ENCODE results near the gene CTAG1B.
"Not testable (repeated sequence)": the region's sequence is repeated elsewhere in the genome, so short reads cannot be mapped to it uniquely, and the experiment has no call there.

The CTAG1B gene

GRCh38 chrX:154619182-154619581 lies at the start of gene CTAG1B:
Gene CTAG1B (minus strand): TSS chrX:154619282. CDS start chrX:154619218, 64 bp downstream.
- DNase-seq; H3K9ac ChIP-seq (ENCODE audit: low read depth, low read length); H3K27me3 ChIP-seq (ENCODE audit: insufficient read depth, low read length, poor library complexity); H3K4me2 ChIP-seq (ENCODE audit: insufficient read depth, low read length); H2AFZ ChIP-seq (ENCODE audit: low read depth, low read length); H3K79me2 ChIP-seq (ENCODE audit: insufficient read depth, low read length); H4K20me1 ChIP-seq (ENCODE audit: insufficient read depth, low read length); H3K9me3 ChIP-seq (ENCODE audit: insufficient read depth, low read length, severe bottlenecking); H3K27ac ChIP-seq (ENCODE audit: low read length); H3K4me1 ChIP-seq (ENCODE audit: insufficient read depth, low read length); ATAC-seq (ENCODE audit: insufficient read depth, low read depth); H3K4me3 ChIP-seq (ENCODE audit: low read depth in 1 of 2, low read length in 2 of 2); H3K36me3 ChIP-seq (ENCODE audit: insufficient read depth, low read length): not testable (repeated sequence)

- Histone ChIP-seq H3K27me3 (ENCODE audit: insufficient read depth, low read length, poor library complexity) (no peaks in the 10 kb centered on the region), H3K4me2 (ENCODE audit: insufficient read depth, low read length) (no peak overlapping the region), H3K9me3 (ENCODE audit: insufficient read depth, low read length, severe bottlenecking) (peaks cover 3% of the 10 kb centered on the region), H3K36me3 (ENCODE audit: insufficient read depth, low read length) (no peaks in the 10 kb centered on the region), H3K27ac (ENCODE audit: low read length) (no peak overlapping the region), H4K20me1 (ENCODE audit: insufficient read depth, low read length) (no peaks in the 10 kb centered on the region), H3K79me2 (ENCODE audit: insufficient read depth, low read length) (no peaks in the 10 kb centered on the region), H3K4me3 (ENCODE audit: low read depth in 1 of 2, low read length in 2 of 2) (no peak overlapping the region), H3K9ac (ENCODE audit: low read depth, low read length) (no peak overlapping the region), H3K4me1 (ENCODE audit: insufficient read depth, low read length) (peaks cover 9% of the 10 kb centered on the region), H2AFZ (ENCODE audit: low read depth, low read length) (no peak overlapping the region)
- TF ChIP-seq CTCF (IDR thresholded peaks at IDR 0.05; ENCODE audit: borderline replicate concordance, extremely low read depth, low read length, poor library complexity, severe bottlenecking) (no peak), EZH2 (IDR thresholded peaks at IDR 0.05; ENCODE audit: borderline replicate concordance, low read depth, low read length, severe bottlenecking) (no peak)
- no peak for DNase-seq
- ATAC-seq (ENCODE audit: insufficient read depth, low read depth), result no peak
Observed at GRCh38 chrX:154661899-154662298, 42.8 kb upstream of the CTAG1B start.

GRCh38 chrX:154661170-154661569 lies 42.1 kb upstream of the CTAG1B start:
- H3K4me3 ChIP-seq (ENCODE audit: low read depth in 1 of 2, low read length in 2 of 2), result no peak overlapping the region
- no peaks in the 10 kb centered on the region for H3K36me3 ChIP-seq (ENCODE audit: insufficient read depth, low read length)
- ATAC-seq (ENCODE audit: insufficient read depth, low read depth), result no peak
- H3K4me2 ChIP-seq (ENCODE audit: insufficient read depth, low read length), result no peak overlapping the region
- no peaks in the 10 kb centered on the region for H3K27me3 ChIP-seq (ENCODE audit: insufficient read depth, low read length, poor library complexity)
- no peak for TF ChIP-seq EZH2 (IDR thresholded peaks at IDR 0.05; ENCODE audit: borderline replicate concordance, low read depth, low read length, severe bottlenecking)
- TF ChIP-seq CTCF (IDR thresholded peaks at IDR 0.05; ENCODE audit: borderline replicate concordance, extremely low read depth, low read length, poor library complexity, severe bottlenecking), result no peak
- no peak for DNase-seq
- no peak overlapping the region for H3K27ac ChIP-seq (ENCODE audit: low read length)
- H2AFZ ChIP-seq (ENCODE audit: low read depth, low read length), result no peak overlapping the region
- H3K9ac ChIP-seq (ENCODE audit: low read depth, low read length), result no peak overlapping the region
- H3K9me3 ChIP-seq (ENCODE audit: insufficient read depth, low read length, severe bottlenecking), result peaks cover 3% of the 10 kb centered on the region
- no peaks in the 10 kb centered on the region for H3K79me2 ChIP-seq (ENCODE audit: insufficient read depth, low read length)
- peaks cover 9% of the 10 kb centered on the region for H3K4me1 ChIP-seq (ENCODE audit: insufficient read depth, low read length)
- no peaks in the 10 kb centered on the region for H4K20me1 ChIP-seq (ENCODE audit: insufficient read depth, low read length)

- H3K4me3 ChIP-seq (ENCODE audit: low read depth in 1 of 2, low read length in 2 of 2), result no peak overlapping the region
- DNase-seq, result no peak
- no peak overlapping the region for H2AFZ ChIP-seq (ENCODE audit: low read depth, low read length)
- TF ChIP-seq CTCF (IDR thresholded peaks at IDR 0.05; ENCODE audit: borderline replicate concordance, extremely low read depth, low read length, poor library complexity, severe bottlenecking) (no peak), EZH2 (IDR thresholded peaks at IDR 0.05; ENCODE audit: borderline replicate concordance, low read depth, low read length, severe bottlenecking) (no peak)
- H3K4me1 ChIP-seq (ENCODE audit: insufficient read depth, low read length), result peaks cover 3% of the 10 kb centered on the region; the same call in 1 of the 2 replicates
- no peak for ATAC-seq (ENCODE audit: insufficient read depth, low read depth)
- H3K36me3 ChIP-seq (ENCODE audit: insufficient read depth, low read length), result no peaks in the 10 kb centered on the region
- peaks cover 3% of the 10 kb centered on the region for H3K9me3 ChIP-seq (ENCODE audit: insufficient read depth, low read length, severe bottlenecking)
- no peak overlapping the region for H3K9ac ChIP-seq (ENCODE audit: low read depth, low read length)
- no peaks in the 10 kb centered on the region for H3K27me3 ChIP-seq (ENCODE audit: insufficient read depth, low read length, poor library complexity)
- no peaks in the 10 kb centered on the region for H4K20me1 ChIP-seq (ENCODE audit: insufficient read depth, low read length)
- H3K79me2 ChIP-seq (ENCODE audit: insufficient read depth, low read length), result no peaks in the 10 kb centered on the region
- H3K27ac ChIP-seq (ENCODE audit: low read length), result no peak overlapping the region
- no peak overlapping the region for H3K4me2 ChIP-seq (ENCODE audit: insufficient read depth, low read length)
Observed at GRCh38 chrX:154660541-154660940, 41.5 kb upstream of the CTAG1B start.
